GM21529 (cell line): Measurements from ENCODE around the gene MANBA.
A peak's percentile ranks its signal among the peaks of the same experiment; 100 is the strongest.
"Not testable (repeated sequence)": the region's sequence is repeated elsewhere in the genome, so short reads cannot be mapped to it uniquely, and the experiment has no call there.

ENCODE experiments used
- ATAC-seq: cut with Tn5 transposase; IDR thresholded peaks from one replicate; pipeline ENCODE4 v1.9.1; 2021; ENCODE audit not compliant: unreplicated experiment

The MANBA gene

GRCh38 chr4:102764901-102765300, 4.1 kb upstream of the MANBA start:
- ATAC-seq, result no peak

GRCh38 chr4:102761906-102762305, 1.1 kb upstream of the MANBA start:
- no peak for ATAC-seq

- no peak for ATAC-seq
Measured at GRCh38 chr4:102761296-102761701, 531 bp upstream of the MANBA start.

- ATAC-seq, result peak; percentile 62
Measured at GRCh38 chr4:102759831-102760644, 730 bp downstream of the MANBA start.

- ATAC-seq, result no peak
Measured at GRCh38 chr4:102758241-102759160, 2.3 kb downstream of the MANBA start.

GRCh38 chr4:102757681-102758080, 3.1 kb downstream of the MANBA start:
- no peak for ATAC-seq

- ATAC-seq, result no peak
Measured at GRCh38 chr4:102754044-102754443, 6.7 kb downstream of the MANBA start.

- ATAC-seq, result no peak
Measured at GRCh38 chr4:102751941-102752340, 8.8 kb downstream of the MANBA start.

- peak; percentile 100 for ATAC-seq
Measured at GRCh38 chr4:102743352-102743751, 17.4 kb downstream of the MANBA start.

GRCh38 chr4:102738802-102739201, 22.0 kb downstream of the MANBA start:
- not testable (repeated sequence) for ATAC-seq

- no peak for ATAC-seq
Measured at GRCh38 chr4:102736636-102737549, 23.9 kb downstream of the MANBA start.

- ATAC-seq, result no peak
Measured at GRCh38 chr4:102735582-102735981, 25.2 kb downstream of the MANBA start.

- peak; percentile 98 for ATAC-seq
Measured at GRCh38 chr4:102734591-102735385, 26.0 kb downstream of the MANBA start.

GRCh38 chr4:102734116-102734515, 26.7 kb downstream of the MANBA start:
- ATAC-seq, result no peak

- ATAC-seq, result no peak
Measured at GRCh38 chr4:102733084-102733483, 27.7 kb downstream of the MANBA start.

- no peak for ATAC-seq
Measured at GRCh38 chr4:102732678-102733077, 28.1 kb downstream of the MANBA start.

- no peak for ATAC-seq
Measured at GRCh38 chr4:102730968-102731533, 29.7 kb downstream of the MANBA start.

GRCh38 chr4:102729486-102729885, 31.3 kb downstream of the MANBA start:
- not testable (repeated sequence) for ATAC-seq

GRCh38 chr4:102726919-102727318, 33.8 kb downstream of the MANBA start:
- ATAC-seq, result not testable (repeated sequence)

GRCh38 chr4:102726068-102726467, 34.7 kb downstream of the MANBA start:
- ATAC-seq, result no peak
